ENCODE measurements around the gene ABCC3.
A peak's percentile ranks its signal among the peaks of the same experiment; 100 is the strongest.

Gene ABCC3

DNA sequence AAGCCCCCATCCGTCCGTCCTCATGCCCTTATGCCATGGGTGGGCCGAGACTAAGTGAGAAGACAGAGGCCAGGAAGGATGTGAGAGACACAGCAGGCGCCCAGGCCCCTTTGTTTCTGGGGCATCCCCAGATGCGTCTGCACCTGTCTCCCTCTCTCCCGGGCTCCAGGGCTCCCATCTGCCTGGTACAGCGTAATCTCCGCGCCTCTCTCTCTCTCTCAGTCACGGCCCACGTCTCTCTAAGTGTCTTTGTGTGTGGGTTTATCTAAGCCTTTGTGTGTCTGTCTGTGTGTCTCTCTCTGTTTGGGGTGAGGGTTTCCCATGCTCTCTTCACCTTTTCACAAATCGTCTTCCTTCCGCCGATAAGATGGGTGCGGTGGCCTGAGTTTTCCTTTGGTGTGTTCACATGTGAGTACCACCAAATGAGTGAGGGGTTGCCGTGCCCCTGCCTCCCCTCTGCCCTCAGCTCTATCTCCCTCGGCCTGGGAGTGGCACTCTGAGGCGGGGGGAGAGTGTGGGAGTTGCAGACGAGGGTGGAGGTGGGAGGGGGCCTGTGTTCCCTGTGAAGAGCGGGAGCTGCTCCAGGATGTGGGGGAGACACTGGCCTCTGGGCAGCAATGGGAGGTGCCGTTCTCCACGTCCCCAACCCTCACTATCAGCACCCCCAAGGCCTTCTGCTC lies 25.8 kb upstream of the ABCC3 start:
- peak; percentile 22 for DNase-seq

DNA sequence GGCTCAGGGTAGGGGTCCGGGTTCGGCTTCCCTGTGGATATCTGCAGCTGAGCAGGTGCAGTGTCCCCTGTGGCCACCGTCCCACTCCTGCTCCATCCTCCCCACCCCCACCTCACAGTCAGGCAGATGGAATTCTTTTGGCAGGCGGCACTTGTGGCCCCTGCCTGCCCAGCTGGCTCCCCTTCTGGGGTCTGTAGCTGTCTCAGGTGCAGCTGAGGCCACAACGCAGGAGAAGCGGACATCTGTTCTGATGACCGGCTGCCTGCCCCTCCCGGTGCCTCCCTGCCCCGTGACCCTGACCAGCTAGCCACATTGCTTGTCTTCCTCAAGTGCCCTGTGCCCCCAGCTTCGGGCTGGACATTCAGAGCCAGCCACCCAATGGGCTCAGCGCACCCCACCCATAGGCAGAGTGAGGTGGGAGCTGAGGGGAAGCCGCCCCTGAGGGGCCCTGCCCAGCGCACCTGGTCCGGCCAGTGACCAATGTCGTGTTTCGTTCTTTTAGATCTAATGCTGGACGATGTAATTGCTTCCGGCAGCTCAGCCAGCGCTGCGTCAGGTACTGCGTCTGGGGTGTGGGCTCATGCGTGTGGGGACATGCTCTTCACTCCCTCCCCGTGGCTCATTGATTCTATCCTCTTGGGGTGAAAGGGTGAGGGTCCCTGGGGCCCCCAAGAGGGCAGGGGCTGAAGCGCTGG lies 25.2 kb upstream of the ABCC3 start:
- DNase-seq, result no peak

DNA sequence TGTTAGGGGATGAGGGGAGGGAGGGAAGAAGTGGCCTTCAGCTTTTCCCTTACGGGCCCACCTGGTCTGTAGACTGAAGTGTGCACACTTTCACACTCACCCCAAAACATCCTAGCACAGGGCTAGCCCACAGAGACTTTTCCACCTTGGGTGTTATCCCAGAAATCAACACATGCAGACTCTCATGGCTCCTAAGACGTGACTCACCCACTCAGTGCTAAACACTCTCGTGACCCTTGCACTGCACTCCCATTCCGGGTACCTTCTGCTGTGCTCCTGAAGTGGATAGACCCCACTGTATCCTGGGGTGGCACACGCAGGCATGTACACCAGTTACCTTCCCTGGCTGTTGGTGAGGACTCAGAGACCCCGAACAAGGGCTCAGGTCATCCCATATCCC lies 23.0 kb upstream of the ABCC3 start:
- DNase-seq, result no peak

DNA sequence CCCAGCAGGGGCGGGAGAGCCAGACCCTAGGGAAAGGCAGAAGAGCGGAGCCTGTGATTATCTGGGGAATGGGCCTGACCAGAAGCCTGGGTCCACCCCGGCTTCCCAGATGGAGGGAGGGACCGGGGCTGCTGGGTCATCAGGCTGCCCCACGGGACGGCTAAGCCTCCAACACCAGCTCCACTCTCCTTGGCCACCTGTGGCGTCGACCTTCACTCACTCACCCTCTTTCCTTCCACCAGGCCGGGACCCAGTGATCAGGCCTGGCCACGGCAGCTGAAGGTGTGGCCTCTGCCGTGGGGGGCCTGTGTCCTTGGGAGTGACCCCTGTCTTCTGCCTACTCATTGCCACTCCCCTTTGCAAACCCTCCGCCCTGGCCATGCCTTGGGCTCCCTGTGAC lies 22.4 kb upstream of the ABCC3 start:
- no peak for DNase-seq

DNA sequence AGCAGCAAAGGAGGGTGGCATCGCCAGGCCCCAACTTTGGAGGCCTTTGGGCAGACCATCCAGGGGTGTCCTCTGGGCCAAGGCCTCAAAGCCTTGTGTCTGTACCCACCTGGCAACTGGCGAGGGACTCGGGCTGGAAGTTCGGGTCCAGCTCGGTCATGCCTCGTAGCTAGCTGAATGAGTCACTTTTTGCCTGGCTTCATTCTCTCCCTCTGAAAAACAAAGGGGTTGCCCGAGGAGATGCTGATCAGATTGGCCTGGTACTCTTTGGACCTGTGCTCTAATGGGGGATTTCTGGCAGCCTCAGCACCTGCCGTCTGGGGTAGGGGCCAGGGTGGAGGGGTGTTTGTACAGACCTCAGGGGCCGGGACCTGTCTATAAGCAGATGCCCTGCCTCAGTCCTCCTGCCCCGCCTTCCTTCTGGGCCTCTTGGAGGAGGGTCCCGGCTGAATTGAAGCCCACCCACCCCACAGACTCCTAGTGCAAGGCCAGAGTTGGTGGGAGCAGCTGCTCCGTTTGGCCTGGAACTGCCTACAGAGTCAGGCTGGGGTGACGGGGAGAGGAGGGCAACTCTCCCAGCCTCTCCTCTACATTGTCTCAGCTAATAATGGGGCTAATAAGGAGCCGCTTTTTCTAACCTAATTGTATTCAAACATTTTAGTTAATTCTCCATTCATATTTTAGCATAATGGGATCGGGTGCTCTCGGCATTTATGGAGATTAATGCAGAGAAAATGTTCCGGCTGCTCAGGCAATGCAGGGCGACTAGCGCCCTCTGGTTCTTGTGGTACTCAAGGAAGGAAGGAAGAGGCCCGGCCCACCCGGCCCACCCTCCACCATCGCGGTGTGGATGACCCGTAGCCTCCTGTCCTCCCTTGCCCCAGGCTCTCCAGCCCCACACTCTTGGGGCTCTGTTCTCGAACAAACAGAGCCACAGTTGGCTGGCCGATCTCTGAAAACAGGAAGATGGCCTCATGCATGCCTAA lies 21.4 kb upstream of the ABCC3 start:
- no peak for DNase-seq

DNA sequence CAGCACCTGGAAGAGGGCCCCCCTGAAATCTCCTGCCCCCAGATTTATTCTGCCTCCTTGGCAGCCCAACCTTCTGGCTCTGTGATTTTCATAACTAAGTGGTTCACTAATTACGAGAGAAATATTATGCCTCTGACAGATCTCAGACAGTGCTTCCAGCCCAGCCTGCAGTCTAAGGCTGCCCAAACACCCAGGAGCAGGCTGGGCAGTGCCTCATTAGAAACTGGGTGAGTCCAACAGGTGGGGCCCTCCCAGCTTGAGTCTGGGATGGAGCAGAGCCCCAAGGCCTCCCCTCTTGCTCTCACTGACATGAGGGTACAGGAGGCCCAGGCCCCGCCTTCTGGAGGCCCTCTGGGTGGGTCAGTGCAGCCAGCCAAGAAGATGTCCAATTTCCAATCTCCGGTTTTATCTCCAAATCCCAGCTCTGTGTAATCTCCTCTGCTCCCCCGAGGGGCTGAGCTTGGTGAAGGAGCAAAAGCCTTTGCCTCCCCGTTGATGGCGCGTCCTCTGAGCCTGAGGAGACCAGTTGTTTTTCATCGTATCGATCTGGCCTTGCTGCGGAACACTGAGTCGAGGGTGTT lies 20.1 kb upstream of the ABCC3 start:
- DNase-seq, result no peak

DNA sequence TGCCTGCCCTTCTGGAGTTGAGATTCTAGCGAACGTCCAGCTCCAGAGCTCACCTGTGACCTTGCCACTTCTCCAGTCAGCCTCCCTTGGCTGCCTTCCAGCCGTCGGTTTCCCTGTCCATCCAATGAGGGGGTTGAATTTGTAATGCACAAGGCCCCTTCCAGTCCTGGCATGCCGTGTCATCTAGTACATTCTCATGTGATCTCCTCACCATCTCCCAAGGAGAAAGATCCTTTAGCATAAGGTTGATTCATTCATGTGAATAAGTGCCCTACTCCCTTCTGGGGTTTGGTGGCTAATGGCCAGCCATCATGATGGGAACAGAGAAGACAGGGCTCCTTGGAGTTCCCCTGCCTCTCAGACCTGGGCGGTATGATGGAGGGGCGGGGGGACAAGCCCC lies 18.9 kb upstream of the ABCC3 start:
- DNase-seq, result no peak

DNA sequence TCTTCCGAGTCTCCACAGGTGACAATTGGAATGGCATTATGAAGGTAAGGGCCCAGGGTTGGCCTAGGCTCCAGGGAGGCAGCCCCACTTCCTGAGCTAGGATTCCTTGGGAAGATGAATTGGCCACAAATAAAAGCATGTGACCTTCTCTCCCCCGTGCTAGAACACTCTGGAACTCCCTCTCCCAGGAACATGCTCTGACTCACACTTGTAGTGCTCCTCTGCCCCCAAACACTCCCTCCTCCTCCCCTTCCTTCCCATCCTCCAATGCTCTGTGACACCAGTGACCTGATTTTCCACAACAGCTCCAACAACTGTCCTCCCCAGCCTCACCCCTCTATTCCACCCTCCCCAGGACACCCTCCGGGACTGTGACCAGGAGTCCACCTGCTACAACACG lies 16.4 kb upstream of the ABCC3 start:
- DNase-seq, result no peak

DNA sequence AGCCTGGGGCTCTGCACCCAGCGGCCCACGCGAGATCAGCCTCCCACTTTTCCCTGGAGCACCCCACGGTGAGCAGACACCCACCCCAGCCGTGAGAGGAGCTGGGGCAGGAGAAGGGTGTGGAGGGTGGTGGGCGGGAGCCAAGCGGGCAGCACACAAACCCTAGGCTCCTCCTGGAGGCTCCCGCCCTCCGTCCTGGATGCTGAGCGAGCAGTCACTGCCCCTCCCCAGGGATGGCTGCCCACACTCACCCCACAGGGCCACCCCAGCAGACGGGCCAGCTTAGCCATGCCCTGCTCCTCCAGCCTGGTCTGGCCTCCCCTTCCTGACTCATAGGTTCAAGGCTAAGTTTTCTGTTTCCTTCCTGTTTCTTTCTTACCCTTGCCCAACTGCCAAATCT lies 15.7 kb upstream of the ABCC3 start:
- no peak for DNase-seq

DNA sequence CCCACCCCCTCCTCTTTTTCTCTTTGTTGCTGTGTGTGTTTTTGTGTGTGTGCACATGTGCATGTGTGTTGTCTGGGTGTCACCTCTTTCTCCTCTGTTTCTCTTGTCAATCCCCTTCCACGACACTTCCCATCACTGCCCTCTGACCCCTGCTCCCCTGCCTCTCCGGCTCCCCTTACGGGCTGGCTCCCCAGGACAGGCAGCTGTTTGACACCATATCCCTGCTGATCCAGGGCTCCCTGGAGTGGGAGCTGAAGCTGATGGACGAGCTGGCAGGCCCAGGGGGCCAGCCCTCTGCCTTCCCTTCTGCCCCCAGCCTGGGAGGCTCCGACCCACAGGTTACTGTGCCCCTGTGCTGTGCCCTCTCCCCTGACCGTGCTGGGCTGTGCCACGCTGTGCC lies 15.2 kb upstream of the ABCC3 start:
- DNase-seq, result no peak

DNA sequence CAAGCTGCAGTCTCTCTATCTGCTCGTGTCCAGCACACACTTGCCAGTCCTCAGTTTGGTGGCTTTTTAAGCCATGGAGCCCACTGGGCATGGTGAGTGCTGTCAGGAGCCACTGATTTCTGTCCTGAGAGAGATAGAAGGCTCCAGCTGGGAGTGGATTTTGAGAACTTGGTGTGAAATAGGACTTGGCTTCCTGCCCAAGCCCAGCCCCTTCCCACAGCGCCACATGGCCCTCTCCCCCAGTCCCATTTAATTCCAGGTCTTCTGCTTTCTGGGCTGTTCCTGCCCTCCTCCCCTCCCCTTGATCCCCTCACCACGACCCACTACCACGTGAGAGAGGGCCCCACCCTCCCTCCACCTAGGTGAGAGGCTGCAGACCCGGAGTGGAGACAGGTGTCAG lies 14.4 kb upstream of the ABCC3 start:
- DNase-seq, result no peak

DNA sequence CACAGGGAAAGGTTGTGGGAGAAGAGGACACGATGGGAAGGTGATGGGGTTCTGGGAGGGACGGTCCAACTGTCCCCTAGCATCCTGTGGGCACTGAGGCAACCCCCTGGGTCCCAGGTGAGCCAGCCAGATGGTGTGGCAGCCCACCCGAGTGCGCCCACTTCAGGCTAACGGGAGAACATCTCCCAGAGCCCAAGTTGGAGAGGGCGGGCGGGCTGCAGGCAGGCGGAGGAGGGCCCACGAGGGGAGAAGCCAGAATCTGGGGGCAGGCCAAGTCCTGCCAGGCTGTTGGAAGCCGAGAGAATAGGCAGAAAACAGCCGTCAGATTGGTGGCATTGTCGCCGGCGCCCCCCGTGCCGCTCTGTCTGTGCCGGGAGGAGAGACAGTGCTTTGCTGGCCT lies 13.8 kb upstream of the ABCC3 start:
- DNase-seq, result no peak

DNA sequence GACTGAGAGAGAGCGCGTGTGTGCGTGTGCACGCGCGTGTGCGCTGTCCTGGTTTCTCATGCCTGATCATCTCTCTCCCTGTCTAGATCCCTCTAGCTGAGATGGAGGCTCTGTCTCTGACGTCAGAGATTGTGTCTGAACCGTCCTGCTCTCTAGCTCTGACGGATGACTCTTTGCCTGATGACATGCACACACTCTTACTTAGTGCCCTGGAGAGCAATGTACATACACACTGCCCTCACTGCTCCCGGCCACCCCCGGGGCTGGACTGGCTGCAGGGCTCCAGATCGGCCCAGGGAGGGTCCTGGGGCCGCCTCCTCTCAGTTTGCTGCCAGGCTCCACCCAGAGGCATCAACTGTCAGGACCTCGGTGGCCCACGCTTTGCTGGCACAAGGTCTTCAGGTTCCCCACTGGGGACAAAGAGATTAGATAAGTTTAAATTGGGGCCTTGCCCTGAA lies 13.1 kb upstream of the ABCC3 start:
- peak; percentile 32 for DNase-seq

DNA sequence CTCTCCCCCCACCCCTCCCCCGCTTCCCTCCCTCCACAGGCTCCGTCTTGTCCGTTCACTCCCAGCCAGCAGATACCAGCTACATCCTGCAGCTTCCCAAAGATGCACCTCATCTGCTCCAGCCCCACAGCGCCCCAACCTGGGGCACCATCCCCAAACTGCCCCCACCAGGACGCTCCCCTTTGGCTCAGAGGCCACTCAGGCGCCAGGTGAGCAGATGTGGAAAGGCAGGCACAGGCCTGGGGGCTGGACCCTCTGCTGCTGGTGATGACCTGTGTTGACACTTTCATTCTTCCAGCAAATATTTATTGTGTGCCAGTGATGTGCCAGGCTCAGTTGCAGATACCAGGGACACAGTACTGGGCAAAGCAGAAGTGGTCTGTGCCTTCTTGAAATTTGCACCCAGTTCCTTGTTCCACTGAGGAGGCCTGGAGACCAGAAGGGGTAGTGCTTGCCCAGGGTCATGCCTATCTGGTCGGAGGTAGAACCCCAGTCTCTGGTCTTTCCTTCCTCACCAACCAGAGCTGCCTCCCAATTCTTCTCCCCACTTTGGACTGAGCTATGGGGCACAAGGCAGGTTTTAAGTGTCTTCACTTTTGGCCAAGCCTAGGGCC lies 10.3 kb upstream of the ABCC3 start:
- no peak for DNase-seq

DNA sequence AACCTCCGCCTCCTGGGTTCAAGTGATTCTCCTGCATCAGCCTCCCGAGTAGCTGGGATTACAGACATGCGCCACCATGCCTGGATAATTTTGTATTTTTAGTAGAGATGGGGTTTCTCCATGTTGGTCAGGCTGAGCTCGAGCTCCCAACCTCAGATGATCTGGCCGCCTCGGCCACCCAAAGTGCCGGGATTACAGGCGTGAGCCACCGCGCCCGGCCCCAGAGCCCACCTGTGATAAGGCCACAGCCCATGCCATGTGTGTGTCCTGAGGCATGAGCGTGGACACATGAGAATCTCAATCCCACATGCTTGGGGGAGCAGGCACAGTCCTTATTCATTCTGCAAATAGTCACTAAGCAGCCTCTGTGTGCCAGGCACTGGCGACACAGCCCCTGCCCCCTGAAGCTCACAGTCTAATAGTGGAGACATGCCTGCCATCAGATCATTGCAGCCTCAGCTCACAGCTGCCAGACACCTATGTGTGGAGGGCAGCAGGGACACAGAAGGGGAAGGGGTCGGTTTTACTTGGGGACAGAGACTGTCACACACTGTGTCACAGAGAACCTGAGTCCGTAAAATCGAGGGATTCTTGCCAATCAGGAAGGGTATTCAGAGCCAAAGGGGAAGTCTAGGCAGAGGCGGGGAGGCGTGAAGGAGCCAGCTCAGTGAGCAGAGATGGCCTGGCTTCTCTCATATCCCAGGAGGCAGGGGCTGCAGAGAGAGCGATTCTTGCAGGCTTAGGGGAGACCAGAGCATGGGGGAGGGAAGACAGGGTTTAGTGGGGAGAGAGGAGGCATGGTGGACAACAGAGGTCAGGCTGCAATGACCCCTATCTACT lies 9.4 kb upstream of the ABCC3 start:
- no peak for DNase-seq

DNA sequence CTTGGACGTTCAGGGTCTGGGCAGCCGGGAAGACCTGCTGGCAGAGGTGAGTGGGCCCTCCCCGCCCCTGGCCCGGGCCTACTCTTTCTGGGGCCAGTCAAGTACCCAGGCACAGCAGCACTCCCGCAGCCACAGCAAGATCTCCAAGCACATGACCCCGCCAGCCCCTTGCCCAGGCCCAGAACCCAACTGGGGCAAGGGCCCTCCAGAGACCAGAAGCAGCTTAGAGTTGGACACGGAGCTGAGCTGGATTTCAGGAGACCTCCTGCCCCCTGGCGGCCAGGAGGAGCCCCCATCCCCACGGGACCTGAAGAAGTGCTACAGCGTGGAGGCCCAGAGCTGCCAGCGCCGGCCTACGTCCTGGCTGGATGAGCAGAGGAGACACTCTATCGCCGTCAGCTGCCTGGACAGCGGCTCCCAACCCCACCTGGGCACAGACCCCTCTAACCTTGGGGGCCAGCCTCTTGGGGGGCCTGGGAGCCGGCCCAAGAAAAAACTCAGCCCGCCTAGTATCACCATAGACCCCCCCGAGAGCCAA lies 8.6 kb upstream of the ABCC3 start:
- DNase-seq, result peak; percentile 16

DNA sequence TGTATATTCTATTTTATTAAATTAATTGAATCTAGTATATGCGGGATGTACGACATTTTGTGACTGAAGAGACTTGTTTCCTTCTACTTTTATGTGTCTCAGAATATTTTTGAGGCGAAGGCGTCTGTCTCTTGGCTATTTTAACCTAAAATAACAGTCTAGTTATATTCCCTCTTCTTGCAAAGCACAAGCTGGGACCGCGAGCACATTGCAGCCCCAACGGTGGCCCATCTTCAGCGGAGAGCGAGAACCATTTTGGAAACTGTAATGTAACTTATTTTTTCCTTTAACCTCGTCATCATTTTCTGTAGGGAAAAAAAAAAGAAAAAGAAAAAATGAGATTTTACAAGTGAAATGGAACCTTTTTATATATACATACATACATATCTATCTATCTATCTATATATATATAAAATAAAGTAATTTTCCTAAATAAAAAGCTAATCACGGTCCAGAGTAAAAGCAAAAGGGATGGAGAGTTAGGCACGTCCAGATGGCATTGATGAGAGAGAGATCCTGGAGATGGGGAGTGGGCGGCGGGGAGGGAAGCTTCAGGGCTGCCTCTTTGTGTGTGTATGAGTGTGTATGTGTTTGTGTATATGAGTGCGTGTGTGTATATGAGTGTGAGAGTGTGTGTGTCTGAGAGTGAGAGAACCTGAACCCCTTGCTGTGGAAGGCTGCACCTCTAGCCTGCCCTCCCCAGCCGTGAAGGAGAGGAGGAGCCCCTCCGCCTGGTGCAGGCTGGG lies 7.5 kb upstream of the ABCC3 start:
- no peak for DNase-seq

DNA sequence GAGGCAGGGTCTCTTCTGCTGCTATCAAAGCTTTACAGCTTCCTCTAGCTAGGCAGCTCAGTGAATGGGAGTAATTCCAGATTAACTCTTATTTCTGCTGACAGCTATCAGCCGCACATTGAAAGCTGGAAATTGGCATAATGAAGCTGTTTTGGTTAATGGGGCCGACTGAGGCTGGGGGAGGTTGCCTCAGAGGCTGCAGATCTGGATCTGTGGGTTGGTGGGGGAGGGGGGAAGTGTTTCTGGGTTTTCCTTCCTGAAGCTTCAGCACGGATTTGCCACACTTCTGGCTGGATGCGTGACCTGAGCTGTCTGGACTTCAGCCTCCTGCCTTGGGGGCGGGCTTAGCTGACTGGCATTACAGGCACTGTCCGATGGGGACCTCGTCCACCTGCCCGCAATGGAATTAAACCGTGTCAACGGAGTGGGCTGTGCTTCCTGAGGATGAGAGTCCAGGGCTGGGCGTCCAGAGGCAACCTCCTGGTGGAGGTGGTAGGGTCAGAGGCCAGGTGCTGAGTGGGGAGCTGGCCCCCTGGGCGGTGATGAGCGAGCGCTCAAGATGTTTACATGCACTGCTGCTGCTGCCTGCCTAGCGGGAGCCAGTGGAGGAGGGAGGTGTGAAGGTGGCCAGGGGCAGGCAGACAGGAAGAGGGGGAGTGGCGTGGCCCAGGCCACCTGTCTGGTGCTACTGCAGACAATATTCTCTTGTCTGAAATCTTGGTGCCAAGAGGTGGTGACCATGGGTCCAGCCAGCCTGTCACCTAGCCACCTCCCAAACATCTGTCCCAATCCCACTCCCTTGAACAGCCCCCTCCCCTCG lies 6.7 kb upstream of the ABCC3 start:
- peak; percentile 66 for DNase-seq

DNA sequence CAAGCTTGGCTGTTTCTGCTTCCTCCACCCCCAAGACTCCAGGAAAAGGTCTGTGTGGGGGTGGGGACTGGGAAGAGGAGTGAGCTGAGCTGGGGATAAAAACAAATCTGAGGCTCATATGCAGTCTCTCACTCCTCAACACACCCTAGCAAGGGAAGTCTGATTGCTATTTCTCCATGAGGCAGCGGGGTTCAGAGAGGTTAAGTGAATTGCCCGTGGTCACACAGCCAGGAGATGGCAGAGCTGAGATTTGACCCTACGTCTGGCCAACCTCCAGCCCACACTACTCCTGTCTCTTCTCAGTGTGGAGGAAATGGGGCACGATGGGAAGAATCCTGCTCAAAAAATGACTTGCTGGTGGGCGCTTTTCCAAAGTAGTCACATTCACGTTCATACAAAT lies 4.8 kb upstream of the ABCC3 start:
- no peak for DNase-seq

All from NCI-H774 (cell line).